Endometrial microvascular endothelial cells (primary cell): ENCODE data around the gene KAT2B. TPM values are rescaled to one million over a fixed set of nuclear protein-coding genes. Genes with fewer than 3 reads are reported as not detected.

ENCODE experiments used
- in situ Hi-C: cut with HindIII; loops from 2 replicates; pipeline ENCODE4 v1.10.0; 2017; ENCODE audit warnings: low sequenced_read_pairs, low pct_unique_long_range_greater_than_20kb; ENCODE audit errors: inconsistent ontology term
- total RNA-seq: library from RNA; depleted of rRNA; stranded (reverse); fragments of >200 nt; gene quantifications from one replicate; pipeline ENCODE4 v1.2.3, GENCODE V29; 2015; ENCODE audit errors: inconsistent ontology term

KAT2B gene
- total RNA-seq, 1 donor from 2014 or later, result 11.7 TPM

GRCh38 chr3:20123131-20123652, 82.9 kb downstream of the KAT2B start:
- in situ Hi-C loops, result no loop called here

GRCh38 chr3:20125289-20125688, 85.0 kb downstream of the KAT2B start:
- in situ Hi-C loops, result no loop called here

DNA sequence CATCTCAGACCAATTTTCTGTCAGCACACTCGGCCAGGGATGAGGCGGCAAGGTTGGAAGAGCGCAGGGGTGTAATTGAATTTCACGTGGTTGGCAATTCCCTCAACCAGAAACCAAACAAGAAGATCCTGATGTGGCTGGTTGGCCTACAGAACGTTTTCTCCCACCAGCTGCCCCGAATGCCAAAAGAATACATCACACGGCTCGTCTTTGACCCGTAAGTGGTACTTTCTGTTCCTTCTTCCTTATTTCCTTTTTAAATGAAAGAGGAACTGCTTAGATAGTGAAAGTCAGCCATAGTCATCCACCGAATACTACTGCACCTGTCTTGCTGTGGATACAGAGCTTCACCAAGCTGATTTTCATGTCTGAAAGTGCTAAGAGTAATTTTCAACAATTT, 85.7 kb downstream of the KAT2B start:
- in situ Hi-C loops, result no loop called here

DNA sequence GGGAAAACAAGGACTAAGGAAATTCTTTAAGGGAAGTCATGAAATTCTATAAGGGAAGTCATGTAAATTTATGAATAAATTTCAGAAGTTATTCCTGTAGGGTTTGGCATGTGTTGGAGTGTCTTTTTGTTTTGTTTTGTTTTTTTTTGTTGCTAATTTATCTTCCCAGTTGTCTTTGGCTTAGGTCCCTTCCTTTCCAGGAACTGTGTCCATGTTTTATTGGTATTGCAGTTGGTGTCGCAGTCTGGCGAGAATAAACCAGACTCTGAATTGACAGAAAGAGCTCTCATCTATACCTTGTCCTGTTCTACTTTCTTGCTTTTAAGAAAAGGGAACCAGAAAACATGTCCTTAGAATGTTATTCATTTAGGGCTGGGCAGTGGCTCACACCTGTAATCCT, 88.1 kb downstream of the KAT2B start:
- in situ Hi-C loops, result no loop called here

GRCh38 chr3:20130106-20130505, 89.9 kb downstream of the KAT2B start:
- in situ Hi-C loops, result no loop called here

- in situ Hi-C loops, result no loop called here
Observed at GRCh38 chr3:20136231-20136630, 96.0 kb downstream of the KAT2B start.

DNA sequence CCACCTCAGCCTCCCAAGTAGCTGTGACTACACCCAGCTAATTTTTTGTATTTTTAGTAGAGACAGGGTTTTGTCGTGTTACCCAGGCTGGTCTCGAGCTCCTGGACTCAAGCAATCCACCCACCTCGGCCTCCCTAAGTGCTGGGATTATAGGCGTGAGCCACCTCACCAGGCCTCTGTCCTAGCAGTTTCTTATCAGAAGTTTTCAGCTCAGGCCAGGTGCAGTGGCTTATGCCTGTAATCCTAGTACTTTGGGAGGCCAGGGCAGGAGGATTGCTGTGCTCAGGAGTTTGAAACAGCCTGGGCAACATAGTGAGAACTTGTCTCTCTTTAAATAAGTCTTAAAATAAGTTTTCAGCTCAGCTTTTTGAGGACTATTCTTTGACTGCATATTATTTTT, 97.4 kb downstream of the KAT2B start:
- in situ Hi-C loops, result no loop called here

DNA sequence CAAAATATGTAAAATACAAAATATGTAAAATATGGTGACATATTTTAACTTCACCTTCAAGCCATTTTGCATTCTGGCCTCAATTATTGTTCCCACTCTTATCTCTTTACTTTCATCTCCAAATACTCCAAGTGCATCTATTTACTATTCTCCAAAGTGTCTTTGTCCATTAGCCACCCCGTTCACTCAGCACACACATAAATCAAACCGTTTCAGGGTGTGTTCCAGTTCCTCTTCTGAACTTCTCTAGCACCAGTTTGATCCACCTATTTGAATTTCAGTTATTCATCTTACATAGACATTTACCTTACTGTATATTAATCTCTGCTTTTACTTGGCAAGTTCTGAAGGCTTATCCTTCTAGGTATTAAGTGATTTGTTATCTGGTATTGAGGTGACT, 100.6 kb downstream of the KAT2B start:
- in situ Hi-C loops, result no loop called here

DNA sequence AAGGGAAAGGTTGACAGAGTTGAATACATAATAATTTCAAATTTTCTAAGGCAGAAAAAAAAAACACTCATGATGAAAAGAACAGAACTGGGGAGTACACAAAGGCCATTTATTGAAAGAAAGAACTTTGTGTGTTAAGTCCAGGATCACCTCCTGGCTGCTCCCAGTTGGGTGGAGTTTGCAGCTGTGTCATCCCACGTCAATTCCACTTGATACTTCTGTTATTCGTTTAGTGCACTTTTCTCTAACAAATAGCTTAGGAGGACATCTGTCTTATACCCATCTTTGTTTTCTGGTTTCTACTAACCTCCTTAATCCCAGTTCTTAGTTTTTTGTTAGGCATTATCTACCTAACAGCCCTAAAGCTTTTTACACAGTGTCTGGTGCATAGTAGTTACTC, 101.1 kb downstream of the KAT2B start:
- in situ Hi-C loops, result no loop called here

GRCh38 chr3:20141851-20142250, 101.6 kb downstream of the KAT2B start:
- in situ Hi-C loops, result no loop called here

DNA sequence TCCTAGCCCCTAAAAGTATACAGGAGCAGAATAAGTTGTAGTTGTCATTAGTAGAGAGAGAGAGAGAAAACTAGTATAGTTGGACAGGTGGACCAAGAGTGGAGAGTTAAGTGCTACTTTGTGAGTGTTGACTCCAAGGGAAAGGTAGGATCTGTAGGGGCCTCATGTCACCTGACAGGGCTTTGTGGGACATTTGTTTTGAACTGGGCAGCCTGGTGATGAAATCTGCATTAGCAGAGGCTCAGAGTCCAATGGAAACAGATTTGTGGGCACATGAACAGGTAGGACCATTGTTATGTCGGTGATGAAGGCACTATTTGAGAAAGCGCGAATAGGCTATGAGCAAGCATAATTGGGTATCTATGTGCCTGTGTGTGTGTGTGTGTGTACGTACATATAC, 102.3 kb downstream of the KAT2B start:
- in situ Hi-C loops, result no loop called here

DNA sequence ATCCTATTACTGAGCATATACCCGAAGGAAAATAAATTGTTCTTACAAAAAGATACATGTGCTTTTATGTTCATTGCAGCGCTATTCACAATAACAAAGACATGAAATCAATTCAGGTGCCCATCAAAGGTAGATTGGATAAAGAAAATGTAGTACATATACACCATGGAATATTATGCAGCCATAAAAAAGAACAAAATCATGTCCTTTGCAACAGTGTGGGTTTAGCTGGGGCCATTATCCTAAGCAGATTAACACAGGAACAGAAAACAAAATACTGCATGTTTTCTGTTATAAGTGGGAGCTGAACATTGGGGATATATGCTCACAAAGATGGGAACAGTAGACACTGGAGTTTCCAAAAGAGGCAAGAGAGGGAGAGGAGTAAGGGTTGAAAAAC, 103.3 kb downstream of the KAT2B start:
- in situ Hi-C loops, result no loop called here

DNA sequence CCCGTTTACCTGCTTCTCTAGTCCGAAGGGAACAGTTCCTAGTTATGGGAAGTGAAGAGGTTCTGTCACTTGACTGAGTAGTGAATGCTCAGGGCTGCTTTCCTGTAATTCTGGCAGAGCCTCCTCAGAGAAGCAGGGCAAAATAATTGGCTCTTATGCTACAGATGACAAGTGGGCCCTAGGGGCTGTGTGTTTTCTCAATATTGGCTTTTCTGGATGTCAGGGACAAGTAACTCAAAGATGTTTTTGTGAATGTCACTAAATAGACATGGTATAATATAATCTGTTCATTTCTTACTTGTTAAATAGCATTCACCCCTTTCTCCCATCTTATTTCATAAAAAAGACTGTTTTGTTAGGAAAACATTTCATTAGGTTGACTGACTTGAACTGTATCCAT, 105.6 kb downstream of the KAT2B start:
- in situ Hi-C loops, result no loop called here

DNA sequence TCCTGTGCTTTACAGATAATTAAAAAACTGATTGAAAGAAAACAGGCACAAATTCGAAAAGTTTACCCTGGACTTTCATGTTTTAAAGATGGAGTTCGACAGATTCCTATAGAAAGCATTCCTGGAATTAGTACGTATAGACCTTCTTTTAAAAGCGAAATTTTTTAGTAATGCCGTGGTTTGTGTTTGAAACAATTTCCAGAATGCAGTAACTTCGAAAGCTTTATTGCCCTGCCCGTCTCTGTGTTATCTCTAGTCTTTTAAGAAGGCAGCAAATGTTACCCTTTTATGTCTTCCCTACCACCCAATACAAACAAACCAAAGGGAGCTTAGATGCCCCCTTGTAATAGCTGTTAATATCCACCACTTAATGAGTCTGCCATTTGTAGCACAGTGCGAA, 106.1 kb downstream of the KAT2B start:
- in situ Hi-C loops, result no loop called here

DNA sequence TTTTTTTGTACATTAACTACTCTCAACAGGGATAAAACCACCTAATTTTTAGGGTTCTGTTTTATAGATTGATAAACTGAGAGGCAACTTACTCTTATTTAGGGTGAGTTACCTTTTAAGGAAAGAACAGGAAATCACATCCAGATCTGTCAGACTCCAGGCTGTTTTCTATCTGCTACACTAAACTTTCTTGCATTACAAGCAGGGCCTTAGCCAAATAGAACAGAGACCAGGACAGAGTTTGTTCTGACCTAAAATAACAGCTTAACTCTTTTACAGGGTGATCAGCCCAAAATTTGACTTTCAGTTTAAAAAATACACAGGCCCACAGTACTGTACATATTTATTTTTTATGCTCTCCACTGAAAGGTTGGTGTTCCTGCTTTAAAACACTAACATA, 107.1 kb downstream of the KAT2B start:
- in situ Hi-C loops, result no loop called here

GRCh38 chr3:20148466-20148865, 108.2 kb downstream of the KAT2B start:
- in situ Hi-C loops, result no loop called here

DNA sequence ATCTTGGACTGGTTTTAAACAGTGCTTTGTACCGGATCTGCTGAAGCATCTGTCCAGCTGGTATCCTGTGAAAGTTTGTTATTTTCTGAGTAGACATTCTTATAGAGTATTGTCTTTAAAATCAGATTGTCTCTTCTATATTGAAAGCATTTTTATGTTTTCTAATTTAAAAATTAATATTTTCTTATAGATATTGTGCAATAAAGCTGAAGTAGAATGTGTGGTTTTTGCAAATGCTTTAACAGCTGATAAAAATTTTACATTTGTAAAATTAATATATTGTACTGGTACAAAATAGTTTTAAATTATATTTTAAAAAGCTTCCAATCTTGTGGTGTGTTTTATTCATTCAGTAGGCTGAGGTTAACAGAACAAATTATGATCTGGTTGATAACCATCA, 113.8 kb downstream of the KAT2B start:
- in situ Hi-C loops, result no loop called here

- in situ Hi-C loops, result no loop called here
Observed at GRCh38 chr3:20154928-20155327, 114.7 kb downstream of the KAT2B start.

DNA sequence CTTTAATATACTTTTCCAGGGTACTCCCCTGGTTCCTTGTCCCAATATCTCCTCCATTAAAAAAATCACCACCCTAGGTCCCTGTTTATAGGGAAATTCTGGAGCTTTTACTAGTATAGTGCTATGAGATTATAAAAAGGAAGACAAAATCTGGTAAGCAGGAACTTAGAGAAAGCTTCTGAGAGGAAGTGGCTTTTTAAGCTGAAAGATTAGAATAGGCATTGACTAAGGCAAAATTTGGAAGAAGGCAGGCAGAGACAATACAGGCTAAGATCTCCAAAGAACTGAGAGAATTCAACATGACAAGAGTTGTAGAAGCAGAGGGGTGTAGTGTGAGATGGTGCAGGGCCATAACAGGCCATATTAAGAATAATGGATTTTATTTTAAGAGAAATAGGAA, 120.0 kb downstream of the KAT2B start:
- in situ Hi-C loops, result no loop called here

DNA sequence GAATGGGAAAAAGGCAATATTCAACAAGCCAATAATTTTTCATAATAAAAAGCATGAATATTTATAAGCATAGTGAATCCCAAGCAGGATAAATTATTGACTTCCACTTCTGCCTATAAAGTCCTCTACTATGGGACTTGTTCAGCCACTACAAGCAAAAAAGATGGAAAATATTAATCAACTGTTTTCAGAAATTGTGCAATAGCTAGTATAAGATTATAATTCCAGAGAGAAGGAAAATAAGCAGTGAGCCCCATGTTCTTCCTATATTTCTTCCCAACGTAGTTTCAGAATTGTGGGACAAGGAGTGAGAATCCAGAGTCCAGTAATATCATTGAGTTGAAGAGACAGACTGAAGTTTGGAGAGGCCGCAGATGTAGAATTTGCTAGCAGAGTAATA, 121.5 kb downstream of the KAT2B start:
- in situ Hi-C loops, result no loop called here

GRCh38 chr3:20173844-20174410, 133.7 kb downstream of the KAT2B start:
- in situ Hi-C loops, result no loop called here
